OCI-LY1 (cell line): ENCODE data around the gene SEZ6.

Experiments
- H2AFZ ChIP-seq: fragments of 200-600 bp; sonication (generic), shearing (Covaris generic); 2 replicates; pipeline ENCODE4 v1.6.0; 2014; ENCODE audit warnings: antibody characterized with exemption, mild to moderate bottlenecking, low read length
- H3F3A ChIP-seq: fragments of 200-600 bp; sonication (generic), shearing (Covaris generic); 2 replicates; pipeline ENCODE4 v1.6.0; 2014; ENCODE audit warnings: mild to moderate bottlenecking, antibody characterized with exemption, low read length, moderate library complexity; ENCODE audit not compliant: insufficient read depth
- H3K27ac ChIP-seq: fragments of 200-600 bp; sonication (generic); 2 replicates; pipeline ENCODE4 v1.5.1; 2014; ENCODE audit warnings: low read length, mixed run types, mild to moderate bottlenecking, low read depth; ENCODE audit not compliant: poor library complexity, severe bottlenecking
- H3K27me3 ChIP-seq: fragments of 200-600 bp; sonication (generic); 2 replicates; pipeline ENCODE4 v1.6.0; 2014; ENCODE audit warnings: antibody characterized with exemption, mild to moderate bottlenecking, low read length, moderate library complexity; ENCODE audit not compliant: insufficient read depth
- H3K36me3 ChIP-seq: fragments of 200-600 bp; sonication (generic); 2 replicates; pipeline ENCODE4 v1.6.1; 2014; ENCODE audit warnings: mild to moderate bottlenecking, antibody characterized with exemption, low read length, moderate library complexity, mixed read lengths; ENCODE audit not compliant: insufficient read depth
- H3K4me1 ChIP-seq: fragments of 200-600 bp; sonication (generic); 2 replicates; pipeline ENCODE4 v1.5.1; 2014; ENCODE audit warnings: mild to moderate bottlenecking, low read length, moderate library complexity; ENCODE audit not compliant: insufficient read depth, severe bottlenecking
- H3K4me2 ChIP-seq: fragments of 200-600 bp; sonication (generic), shearing (Covaris generic); 2 replicates; pipeline ENCODE4 v1.6.1; 2014; ENCODE audit warnings: low read length
- H3K4me3 ChIP-seq: fragments of 200-600 bp; sonication (generic); 2 replicates; pipeline ENCODE4 v1.5.1; 2014; ENCODE audit warnings: low read length, low read depth, mild to moderate bottlenecking, mixed read lengths; ENCODE audit not compliant: poor library complexity, severe bottlenecking
- H3K79me2 ChIP-seq: fragments of 200-600 bp; shearing (Covaris generic); 2 replicates; pipeline ENCODE4 v1.6.1; 2016; ENCODE audit warnings: mixed run types, low read length, mixed read lengths; ENCODE audit not compliant: insufficient read depth
- H3K9ac ChIP-seq: fragments of 200-600 bp; sonication (generic), shearing (Covaris generic); 2 replicates; pipeline ENCODE4 v1.6.1; 2014; ENCODE audit warnings: mild to moderate bottlenecking, low read length, mixed read lengths
- H3K9me2 ChIP-seq: fragments of 200-600 bp; sonication (generic), shearing (Covaris generic); 2 replicates; pipeline ENCODE4 v1.6.1; 2014; ENCODE audit warnings: low read depth, mild to moderate bottlenecking, low read length, mixed read lengths
- H3K9me3 ChIP-seq: fragments of 200-600 bp; shearing (Covaris generic); 2 replicates; pipeline ENCODE4 v1.6.1; 2014; ENCODE audit warnings: low read length, mixed read lengths
- H4K20me1 ChIP-seq: fragments of 200-600 bp; sonication (generic), shearing (Covaris generic); 2 replicates; pipeline ENCODE4 v1.6.0; 2016; ENCODE audit warnings: mild to moderate bottlenecking, low read length; ENCODE audit not compliant: insufficient read depth
- CTCF ChIP-seq: fragments of 200-600 bp; sonication (generic), shearing (Covaris generic); IDR thresholded peaks from 2 replicates; pipeline ENCODE4 v1.5.1; 2017; ENCODE audit warnings: mild to moderate bottlenecking, antibody characterized with exemption, low read length, moderate library complexity, mixed read lengths
- EZH2 ChIP-seq: fragments of 200-600 bp; sonication (generic), shearing (Covaris generic); IDR thresholded peaks from 2 replicates; pipeline ENCODE4 v1.8.0; 2017; ENCODE audit warnings: borderline replicate concordance, mixed run types, mild to moderate bottlenecking, antibody characterized with exemption, low read length, moderate library complexity, mixed read lengths

The SEZ6 gene

GRCh38 chr17:28955408-28955807 lies 50.4 kb downstream of the SEZ6 start:
- Histone ChIP-seq H3K27me3 (no peaks in the 10 kb centered on the region), H3F3A (no peaks in the 10 kb centered on the region), H3K4me3 (no peak overlapping the region), H3K36me3 (no peaks in the 10 kb centered on the region), H2AFZ (no peak overlapping the region), H3K4me1 (peaks cover 10% of the 10 kb centered on the region), H3K9me2 (no peaks in the 10 kb centered on the region), H3K9ac (no peak overlapping the region), H3K27ac (no peak overlapping the region), H3K4me2 (no peak overlapping the region), H3K9me3 (no peaks in the 10 kb centered on the region), H4K20me1 (no peaks in the 10 kb centered on the region), H3K79me2 (peaks cover 4% of the 10 kb centered on the region)
- TF ChIP-seq CTCF, result no peak
- TF ChIP-seq EZH2, result no peak

- no peak overlapping the region for H3K27ac ChIP-seq
- H3K9me2 ChIP-seq, result no peaks in the 10 kb centered on the region
- peaks cover 10% of the 10 kb centered on the region for H3K4me1 ChIP-seq
- H3K4me2 ChIP-seq, result no peak overlapping the region
- H3K36me3 ChIP-seq, result no peaks in the 10 kb centered on the region
- TF ChIP-seq EZH2 (no peak), CTCF (no peak)
- H4K20me1 ChIP-seq, result no peaks in the 10 kb centered on the region
- H3K27me3 ChIP-seq, result no peaks in the 10 kb centered on the region
- H3F3A ChIP-seq, result no peaks in the 10 kb centered on the region
- H3K9ac ChIP-seq, result no peak overlapping the region
- H2AFZ ChIP-seq, result no peak overlapping the region
- no peaks in the 10 kb centered on the region for H3K9me3 ChIP-seq
- H3K4me3 ChIP-seq, result no peak overlapping the region
- peaks cover 9% of the 10 kb centered on the region for H3K79me2 ChIP-seq
Measured at GRCh38 chr17:28954886-28955285, 50.9 kb downstream of the SEZ6 start.

- no peaks in the 10 kb centered on the region for H3K9me2 ChIP-seq
- H3K79me2 ChIP-seq, result peaks cover 22% of the 10 kb centered on the region
- H3K4me2 ChIP-seq, result peak overlapping the region; percentile 88; the same call in 1 of the 2 replicates
- peaks cover 5% of the 10 kb centered on the region; the same call in 1 of the 2 replicates for H3K36me3 ChIP-seq
- H2AFZ ChIP-seq, result no peak overlapping the region
- no peak overlapping the region for H3K27ac ChIP-seq
- no peak overlapping the region for H3K4me3 ChIP-seq
- no peaks in the 10 kb centered on the region for H3K27me3 ChIP-seq
- TF ChIP-seq EZH2, result no peak
- TF ChIP-seq CTCF, result peak; percentile 87
- H3K4me1 ChIP-seq, result peaks cover 14% of the 10 kb centered on the region
- H4K20me1 ChIP-seq, result no peaks in the 10 kb centered on the region
- H3K9ac ChIP-seq, result no peak overlapping the region
- no peaks in the 10 kb centered on the region for H3F3A ChIP-seq
- no peaks in the 10 kb centered on the region for H3K9me3 ChIP-seq
Measured at GRCh38 chr17:28953444-28954118, 52.3 kb downstream of the SEZ6 start.
